Fibroblast of the aortic adventitia (primary cell): ENCODE data around the gene FGD2. TPM values are rescaled to one million over a fixed set of nuclear protein-coding genes. Genes with fewer than 3 reads are reported as not detected.
A peak's percentile ranks its signal among the peaks of the same experiment; 100 is the strongest.

Experiments used
- DNase-seq: peaks from one replicate; pipeline ENCODE4 v3.0.0-alpha.2; 2010; ENCODE audit warnings: low read depth
- H3K4me3 ChIP-seq: 2 replicates; pipeline ENCODE4 v1.5.1; 2011; ENCODE audit warnings: low read depth, mild to moderate bottlenecking, control low read depth, low read length, moderate library complexity
- total RNA-seq: library from RNA; depleted of rRNA; stranded (reverse); fragments of >200 nt; gene quantifications from 2 replicates; pipeline ENCODE4 v1.2.3, GENCODE V29; 2012; ENCODE audit warnings: low replicate concordance
- TF ChIP-seq, protein P1 (sequence below): IDR thresholded peaks from 2 replicates; pipeline ENCODE4 v1.5.1; 2011; ENCODE audit warnings: mild to moderate bottlenecking, low read length, control low read depth, inconsistent platforms; ENCODE audit not compliant: insufficient read depth

Gene FGD2
- total RNA-seq, 1 donor = not detected

DNA sequence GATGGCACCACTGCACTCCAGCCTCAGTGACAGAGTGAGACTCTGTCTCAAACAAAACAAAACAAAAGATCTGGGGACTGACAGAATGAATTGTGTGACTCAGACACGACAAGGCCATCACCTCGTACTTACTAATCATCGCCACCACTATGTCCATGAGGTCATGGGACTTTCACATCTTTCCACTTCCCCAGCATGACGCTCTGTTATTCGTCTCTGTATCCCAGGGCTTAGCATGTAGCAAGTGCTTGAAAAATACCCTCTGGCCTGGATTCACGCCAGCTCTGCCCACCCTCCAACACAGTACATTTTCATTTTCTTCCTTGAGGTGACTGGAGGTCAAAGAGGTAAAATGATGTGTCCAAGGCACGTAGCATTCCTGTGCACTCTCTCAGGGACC lies 27.8 kb downstream of the FGD2 start:
- DNase-seq = no peak
- H3K4me3 ChIP-seq = no peak overlapping the region
- TF ChIP-seq, protein P1, sequence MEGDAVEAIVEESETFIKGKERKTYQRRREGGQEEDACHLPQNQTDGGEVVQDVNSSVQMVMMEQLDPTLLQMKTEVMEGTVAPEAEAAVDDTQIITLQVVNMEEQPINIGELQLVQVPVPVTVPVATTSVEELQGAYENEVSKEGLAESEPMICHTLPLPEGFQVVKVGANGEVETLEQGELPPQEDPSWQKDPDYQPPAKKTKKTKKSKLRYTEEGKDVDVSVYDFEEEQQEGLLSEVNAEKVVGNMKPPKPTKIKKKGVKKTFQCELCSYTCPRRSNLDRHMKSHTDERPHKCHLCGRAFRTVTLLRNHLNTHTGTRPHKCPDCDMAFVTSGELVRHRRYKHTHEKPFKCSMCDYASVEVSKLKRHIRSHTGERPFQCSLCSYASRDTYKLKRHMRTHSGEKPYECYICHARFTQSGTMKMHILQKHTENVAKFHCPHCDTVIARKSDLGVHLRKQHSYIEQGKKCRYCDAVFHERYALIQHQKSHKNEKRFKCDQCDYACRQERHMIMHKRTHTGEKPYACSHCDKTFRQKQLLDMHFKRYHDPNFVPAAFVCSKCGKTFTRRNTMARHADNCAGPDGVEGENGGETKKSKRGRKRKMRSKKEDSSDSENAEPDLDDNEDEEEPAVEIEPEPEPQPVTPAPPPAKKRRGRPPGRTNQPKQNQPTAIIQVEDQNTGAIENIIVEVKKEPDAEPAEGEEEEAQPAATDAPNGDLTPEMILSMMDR = no peak

DNA sequence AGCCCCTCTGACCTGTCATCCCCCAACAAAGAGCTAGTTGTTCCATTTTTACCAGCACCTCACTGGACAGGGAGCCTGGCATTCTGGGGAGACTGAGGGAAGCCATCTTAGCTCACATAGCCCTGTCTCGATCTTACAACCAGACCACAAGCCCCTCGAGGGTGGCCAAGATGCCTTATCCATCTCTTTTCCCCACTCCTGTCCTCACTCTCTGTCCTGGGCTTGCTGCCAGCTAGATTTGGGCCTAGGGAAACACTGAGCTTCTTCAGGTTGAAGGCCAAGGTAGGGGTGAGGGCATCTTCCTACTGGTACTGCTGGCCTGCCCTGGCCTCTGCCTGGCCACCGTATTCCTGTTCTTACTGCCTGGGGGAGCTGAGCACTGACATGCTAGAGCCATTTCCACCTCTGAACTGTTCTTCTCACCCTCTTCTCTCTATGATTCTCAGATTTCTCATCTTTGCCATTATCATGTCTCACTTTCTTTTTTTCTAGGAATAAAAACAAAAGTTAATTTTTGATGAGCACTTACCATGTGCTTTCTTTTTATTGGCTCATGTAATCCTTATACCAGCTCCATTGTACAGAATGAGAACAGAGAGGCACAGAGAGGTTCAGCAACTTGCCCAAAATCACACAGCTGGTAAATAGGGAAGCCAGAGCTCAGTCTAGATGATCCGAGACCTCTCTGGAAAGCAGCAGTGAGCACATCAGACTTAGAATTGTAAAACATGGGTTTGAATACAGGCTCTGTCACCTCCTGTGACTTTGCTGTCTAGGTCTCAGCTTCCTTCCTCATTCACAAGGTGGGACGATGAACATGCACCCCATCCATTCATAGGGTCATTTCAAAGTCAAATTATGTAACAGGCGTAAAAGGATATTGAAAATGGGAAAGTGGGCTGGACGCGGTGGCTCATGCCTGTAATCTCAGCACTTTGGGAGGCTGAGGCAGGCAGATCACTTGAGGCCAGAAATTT lies 28.7 kb downstream of the FGD2 start:
- no peak for DNase-seq
- TF ChIP-seq, protein P1 = no peak
- H3K4me3 ChIP-seq = no peak overlapping the region

DNA sequence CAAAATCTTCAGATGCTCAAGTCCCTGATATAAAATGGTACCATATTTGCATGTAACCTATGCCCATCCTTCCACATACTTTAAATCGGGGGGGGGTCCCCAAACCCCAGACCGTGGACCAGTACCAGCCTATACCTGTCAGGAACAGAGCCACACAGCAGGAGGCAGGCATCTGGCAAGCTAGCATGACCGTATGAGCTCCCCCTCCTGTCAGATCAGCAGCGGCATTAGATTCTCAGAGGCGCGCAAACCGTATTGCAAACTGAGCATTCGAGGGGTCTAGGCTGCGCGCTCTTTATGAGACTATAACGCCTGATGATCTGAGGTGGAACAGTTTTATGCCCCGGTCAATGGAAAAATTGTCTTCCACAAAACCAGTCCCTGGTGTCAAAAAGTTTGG lies 30.7 kb downstream of the FGD2 start:
- H3K4me3 ChIP-seq = no peak overlapping the region
- TF ChIP-seq, protein P1 = no peak

DNA sequence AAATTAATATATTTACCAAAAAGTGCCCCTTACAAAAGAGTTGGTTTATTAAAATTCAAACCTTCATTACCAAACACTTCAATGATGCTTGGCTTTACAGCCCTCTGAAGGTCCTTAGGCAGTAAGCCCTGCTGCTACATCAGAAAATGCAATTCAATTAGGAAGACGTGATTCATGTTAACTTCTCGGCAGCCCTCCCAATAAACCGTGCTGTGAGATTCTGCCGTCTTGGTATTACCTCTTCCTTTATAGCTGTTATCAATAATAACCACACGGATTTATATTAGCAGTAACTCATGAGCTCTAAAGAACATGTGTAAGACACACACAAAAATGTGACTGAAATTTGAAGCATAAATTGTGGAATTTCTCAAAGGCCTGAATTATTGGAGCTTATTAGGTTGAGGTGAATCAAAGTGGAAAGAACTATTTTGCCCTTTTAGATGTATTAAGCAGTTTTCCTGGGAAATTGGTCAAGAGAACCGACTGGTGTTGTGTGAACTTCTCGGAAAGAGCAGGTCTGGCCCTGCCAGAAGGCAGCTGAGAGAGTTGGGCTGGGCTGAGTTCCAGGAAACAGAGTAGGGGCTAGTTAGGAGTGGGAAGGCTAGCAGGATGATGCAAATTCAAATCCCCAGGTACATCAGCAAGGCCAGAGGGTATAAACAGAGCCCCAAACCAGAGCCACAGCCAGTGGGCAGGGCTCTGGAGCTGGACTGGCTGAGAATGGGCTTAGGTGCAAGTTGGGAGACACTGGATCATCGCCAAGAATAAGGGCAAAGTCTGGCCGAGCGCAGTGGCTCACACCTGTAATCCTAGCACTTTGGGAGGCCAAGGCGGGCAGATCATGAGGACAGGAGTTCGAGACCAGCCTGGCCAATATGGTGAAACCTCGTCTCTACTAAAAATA lies 33.1 kb downstream of the FGD2 start:
- TF ChIP-seq, protein P1 = no peak
- no peak overlapping the region for H3K4me3 ChIP-seq
- peak; percentile 84 for DNase-seq

More for the DNA sequence above, 30.7 kb downstream of the FGD2 start:
- DNase-seq = no peak

DNA sequence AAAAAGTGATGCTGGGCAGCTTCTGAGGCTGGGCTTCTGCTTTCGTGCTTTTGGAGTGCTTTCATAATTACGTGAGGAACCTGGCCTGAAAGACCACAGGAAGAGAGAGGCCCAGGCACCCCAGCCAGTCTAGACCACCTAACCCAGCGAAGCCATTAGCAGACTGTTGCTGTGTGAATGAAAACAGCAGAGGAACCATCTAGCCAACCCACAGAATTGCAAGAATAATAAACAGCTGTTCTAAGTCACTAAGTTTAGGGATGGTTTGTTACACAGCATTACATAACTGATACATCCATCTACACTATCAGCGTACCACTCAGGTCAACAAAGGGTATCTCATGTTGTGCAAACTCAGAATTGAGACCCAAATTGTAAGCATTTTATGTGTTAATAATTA lies 34.5 kb downstream of the FGD2 start:
- TF ChIP-seq, protein P1 = no peak
- DNase-seq = no peak
- H3K4me3 ChIP-seq = no peak overlapping the region

DNA sequence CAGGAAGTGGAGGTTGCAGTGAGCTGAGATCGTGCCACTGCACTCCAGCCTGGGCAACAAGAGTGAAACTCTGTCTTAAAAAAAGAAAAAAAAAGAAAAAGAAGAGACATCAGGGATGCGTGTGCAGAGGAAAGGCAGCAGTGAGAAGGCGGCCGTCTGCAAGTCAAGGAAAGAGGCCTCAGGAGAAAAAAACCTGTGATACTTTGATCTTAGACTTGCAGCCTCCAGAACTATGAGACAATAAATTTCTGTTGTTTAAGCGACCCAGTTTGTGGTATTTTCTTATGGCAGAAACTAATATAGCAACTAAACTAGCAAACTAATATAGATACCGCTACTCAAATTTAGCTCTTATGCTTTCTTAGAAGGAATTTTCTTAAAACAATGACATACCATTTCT lies 36.1 kb downstream of the FGD2 start:
- H3K4me3 ChIP-seq = no peak overlapping the region
- DNase-seq = no peak
- TF ChIP-seq, protein P1 = no peak
